GM19099 (cell line): ENCODE measurements around the gene NUBPL.

Experiments used
- POLR2A ChIP-seq: IDR thresholded peaks from 3 replicates; pipeline ENCODE4 v1.6.1; 2011; ENCODE audit warnings: low read depth; ENCODE audit not compliant: insufficient read length; ENCODE audit errors: extremely low read depth

Gene NUBPL

DNA sequence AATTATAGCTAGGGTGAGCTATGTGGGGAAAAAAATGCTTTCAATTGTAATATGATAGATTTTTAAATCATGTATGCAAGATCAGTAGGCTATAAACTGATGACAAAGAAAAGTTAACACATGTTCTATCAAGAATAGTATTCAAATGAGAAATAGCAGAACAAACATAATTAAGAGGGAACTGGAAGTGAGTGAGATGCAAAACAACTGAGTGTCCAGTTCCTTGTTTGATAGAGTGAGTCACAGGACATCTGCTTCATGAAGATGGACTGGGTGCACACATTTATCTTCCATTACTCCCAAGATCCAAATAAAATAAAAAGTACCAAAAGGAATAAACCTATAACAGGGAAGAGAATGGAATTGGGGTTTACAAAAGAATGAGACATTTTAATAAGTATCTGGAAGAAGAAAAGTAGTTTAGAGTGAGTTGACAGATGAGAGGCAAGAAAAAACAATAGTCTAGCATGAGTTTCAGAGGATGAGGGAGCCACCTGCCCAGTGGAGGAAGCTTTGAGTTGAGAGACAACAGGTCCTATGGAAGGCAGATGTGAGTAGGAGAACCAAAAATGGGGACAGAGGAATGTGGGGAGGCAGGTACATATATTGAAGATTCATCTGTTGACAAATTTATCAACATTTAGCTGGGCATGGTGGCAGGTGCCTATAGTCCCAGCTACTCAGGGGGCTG is 337.8 kb downstream of the NUBPL start:
- TF ChIP-seq POLR2A = no peak

DNA sequence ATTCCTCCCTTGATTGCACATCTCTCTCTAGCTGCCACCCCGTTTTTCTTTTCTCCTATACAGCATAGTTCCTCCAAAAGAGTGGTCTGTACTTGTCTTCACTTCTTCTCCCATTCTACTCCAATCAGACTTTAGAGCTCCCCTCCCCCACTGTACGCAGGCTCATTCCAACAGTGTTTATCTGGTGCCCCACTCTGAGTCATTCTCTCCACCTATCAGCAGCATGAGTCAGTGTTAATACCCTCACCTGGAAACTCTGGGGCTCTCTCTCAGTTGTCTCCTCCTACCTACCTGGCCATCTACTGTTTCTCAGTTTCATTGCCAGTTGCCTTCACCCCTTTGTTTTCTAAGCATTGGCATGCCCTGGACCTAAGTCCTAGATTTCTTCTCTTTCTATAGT is 340.8 kb downstream of the NUBPL start:
- TF ChIP-seq POLR2A = no peak

GRCh38 chr14:31902945-31903646 is 341.9 kb downstream of the NUBPL start:
- TF ChIP-seq POLR2A = no peak

- TF ChIP-seq POLR2A = no peak
These were observed 348.8 kb downstream of the NUBPL start for GRCh38 chr14:31909977-31910376.
